Stimulated activated CD8-positive, alpha-beta memory T cell treated with anti-CD3 and anti-CD28 coated beads, Interleukin-15, amount 100 ng/mL, for 4 hours (primary cell): ENCODE data around the gene DBNDD1.

Source experiments
- DNase-seq, 2 donors: peaks; one replicate each; pipeline ENCODE4 v3.0.0-alpha.2; 2020; ENCODE audit warnings: low read depth in 2 of 2

DBNDD1 gene

DNA sequence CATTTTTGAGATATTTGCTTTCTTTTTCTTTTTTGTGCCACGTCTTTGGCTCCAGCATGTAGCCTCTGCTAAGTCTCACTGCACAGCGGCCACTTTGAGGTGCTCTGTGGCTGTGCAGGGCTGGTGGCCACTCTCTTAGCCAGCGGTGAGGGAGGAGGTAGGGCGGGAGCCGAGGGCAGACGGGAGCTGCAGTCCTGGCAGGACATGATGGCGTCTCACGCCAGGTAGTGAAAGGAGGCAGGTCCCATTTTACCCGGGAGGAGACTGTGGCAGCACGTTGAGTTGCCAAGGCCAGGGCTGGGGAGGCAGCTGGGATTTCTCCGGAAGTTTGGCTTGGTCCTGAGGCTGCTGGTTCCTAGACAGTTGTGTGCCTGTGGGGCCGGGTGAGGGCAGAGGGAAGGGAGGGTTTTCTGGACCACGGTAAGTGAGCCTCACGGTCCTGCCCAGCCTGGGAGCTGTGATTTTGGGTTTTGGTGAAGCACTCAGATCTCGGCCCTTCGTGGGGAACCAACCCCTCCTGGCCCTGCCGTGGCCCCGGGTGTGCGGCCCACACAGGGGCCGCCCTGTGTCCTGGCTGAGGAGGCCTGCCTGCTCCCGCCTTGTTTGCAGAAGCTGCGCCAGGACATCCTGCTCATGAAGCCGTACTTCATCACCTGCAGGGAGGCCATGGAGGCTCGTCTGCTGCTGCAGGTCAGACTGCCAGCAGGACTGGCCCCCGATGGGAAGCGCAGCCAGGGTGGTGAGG is 56.3 kb downstream of the DBNDD1 start:
- DNase-seq, result no peak

DNA sequence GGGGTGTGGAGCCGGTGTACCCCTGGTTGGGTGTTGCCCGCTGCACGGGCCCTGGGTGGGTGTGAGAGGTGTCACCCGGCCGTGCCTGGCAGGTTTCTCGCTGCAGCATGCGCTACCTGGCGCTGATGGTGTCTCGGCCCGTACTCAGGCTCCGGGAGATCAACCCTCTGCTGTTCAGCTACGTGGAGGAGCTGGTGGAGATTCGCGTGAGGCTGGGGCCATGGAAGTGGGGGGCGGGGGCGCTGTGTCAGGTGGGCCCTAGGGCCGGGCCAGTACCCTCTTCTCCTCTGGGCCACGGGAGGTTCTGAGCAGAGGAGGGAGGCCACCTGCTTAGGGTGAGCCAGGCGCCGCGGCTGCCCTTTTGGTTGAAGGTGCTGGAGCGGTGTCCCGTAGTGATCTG is 57.3 kb downstream of the DBNDD1 start:
- no peak for DNase-seq

DNA sequence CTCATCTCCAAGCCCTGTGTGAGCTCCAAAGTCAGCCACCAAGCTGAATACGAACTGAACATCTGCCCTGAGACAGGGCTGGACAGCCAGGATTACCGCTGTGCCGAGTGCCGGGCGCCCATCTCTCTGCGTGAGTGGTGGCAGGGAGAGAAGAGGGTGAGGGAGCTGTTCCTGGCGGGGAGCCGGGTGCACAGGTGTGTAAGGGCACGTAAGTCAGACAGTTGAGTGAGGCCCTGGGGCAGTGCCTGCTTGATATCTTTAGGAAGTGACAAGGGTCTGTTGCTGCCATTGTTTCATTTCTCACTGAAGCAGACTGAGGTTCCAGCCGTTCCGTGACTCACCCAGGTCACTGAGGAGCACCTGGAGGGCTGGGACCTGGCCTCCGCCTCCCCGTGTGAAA is 58.3 kb downstream of the DBNDD1 start:
- DNase-seq, result no peak

DNA sequence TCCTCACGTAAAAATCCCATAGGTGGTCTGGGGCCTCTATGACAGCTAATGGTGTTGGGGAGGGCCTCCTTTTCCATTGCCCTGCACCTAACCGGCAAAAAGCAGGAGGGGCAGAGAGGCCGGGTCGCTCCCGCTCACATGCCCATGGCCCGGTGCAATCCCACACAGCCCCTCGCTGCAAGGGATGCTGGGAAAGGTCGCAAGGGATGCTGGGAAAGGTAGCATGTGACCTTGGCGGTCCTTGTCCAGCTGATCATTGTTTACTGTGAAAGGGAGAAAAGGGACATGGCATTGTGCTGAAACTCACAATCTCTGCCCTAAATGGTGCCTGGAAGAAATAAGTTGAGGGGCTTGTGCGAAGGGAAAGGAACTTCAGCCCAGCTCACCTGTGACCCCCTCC is 60.7 kb downstream of the DBNDD1 start:
- DNase-seq, result no peak

DNA sequence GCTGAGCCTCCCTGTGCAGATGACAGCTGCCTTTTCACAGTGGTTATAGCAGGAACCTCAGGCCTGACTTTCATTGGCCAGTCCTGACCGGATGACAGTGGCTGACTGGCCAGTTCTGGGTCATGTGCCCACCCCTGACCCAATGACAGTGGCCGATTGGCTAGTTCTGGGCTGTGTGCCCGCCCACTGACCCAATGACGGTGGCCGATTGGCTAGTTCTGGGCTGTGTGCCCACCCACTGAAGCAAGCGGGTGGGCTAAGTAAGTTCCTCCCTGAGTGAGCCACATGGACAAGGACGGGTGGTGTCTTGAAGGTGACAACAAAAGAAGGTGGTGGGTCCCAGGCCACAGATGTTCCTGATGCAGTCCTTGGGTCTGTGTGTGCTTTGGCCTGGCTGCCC is 61.2 kb downstream of the DBNDD1 start:
- no peak for DNase-seq

DNA sequence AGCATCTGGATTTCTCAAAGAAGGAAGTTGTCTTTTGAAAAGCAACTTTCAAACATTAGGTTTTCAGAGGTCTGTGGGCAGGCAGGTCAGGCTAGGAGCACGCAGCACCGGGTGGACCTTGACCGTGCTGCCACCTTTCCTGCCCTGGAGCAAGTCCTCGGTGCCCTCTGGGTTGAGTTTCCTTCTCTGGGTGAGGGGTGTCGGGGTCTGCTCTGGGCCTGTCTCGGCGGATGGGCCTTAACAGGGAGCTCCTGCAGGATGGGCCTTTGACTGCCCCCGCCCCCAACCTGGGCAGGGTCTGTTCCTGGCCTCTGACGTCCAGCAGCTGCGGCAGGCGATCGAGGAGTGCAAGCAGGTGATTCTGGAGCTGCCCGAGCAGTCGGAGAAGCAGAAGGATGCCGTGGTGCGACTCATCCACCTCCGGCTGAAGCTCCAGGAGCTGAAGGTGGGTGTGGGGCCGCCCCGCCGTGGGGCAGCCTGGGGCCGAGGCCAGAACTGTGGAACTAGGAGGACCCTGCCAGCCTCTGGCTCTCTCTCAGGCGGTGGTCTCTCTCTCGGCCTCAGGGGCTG is 62.0 kb downstream of the DBNDD1 start:
- DNase-seq, result no peak

DNA sequence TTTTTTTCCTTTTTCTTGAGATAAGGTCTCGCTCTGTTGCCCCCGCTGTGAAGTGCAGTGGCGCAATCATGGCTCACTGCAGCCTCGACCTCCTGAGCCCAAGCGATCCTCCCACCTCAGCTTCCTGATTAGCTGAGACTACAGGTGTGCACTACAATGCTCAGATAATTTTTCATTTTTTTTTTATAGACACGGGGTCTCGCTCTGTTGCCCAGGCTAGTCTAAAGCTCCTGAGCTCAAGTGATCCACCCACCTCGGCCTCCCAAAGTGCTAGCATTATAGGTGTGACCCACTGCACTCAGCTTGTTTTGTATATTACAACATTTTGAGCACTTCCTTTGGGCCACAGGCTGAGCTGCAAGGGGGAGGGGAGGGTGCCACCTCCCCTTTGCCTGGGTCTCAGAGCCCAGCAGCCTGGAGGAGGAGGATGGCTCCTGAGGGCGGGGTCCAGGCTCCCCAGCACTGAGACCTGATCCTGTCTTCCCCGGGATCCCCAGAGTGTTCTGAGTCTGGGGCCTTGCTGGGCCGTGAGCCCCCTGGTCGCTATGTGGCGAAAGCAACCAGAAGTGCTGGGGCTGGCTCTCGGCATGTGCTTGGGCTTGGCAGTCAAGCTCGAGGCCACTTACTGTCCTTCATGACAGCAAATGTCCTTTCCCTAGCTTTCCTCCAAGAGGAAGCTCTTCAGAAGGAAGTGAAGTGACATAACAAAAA is 62.6 kb downstream of the DBNDD1 start:
- DNase-seq, result no peak

DNA sequence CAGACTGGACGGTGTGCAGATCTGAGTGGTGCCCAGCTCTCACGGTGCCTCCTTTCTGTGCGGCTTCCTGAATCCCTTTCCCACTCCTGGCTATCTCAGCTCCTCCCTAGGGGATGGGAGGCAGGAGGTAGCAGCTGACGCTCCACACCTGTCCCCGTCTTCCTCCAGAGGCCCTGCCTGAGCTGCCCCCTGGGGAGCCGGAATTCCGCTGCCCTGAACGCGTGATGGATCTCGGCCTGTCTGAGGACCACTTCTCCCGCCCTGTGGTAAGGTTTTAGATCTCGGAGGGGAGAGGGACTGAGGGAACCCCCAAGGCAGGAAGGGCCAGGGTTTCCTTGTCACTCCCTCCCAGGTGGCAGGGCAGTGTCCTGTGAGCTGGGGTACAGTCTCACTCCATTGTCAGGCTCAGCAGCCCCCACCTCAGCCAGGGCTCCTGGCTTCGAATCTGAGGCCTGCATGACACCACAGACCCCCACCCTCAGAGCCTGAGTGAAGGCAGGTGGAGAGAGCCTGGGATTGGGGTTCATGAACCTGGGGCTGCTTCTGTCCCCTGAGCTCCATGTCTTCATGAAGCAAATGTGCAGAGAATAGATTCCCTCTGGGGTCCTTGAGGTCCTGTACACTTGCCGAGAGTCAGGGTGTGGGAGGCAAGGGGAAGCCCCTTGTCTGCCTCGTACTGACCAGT is 64.1 kb downstream of the DBNDD1 start:
- no peak for DNase-seq
